IPS DF 19.7 (cell line): ENCODE data around the gene THSD8.
"Not testable (repeated sequence)": the region's sequence is repeated elsewhere in the genome, so short reads cannot be mapped to it uniquely, and the experiment has no call there.

Experiments used
- DNase-seq: peaks from one replicate; pipeline ENCODE4 v3.0.0-alpha.2; 2013; ENCODE audit warnings: low read depth, low spot score

THSD8 gene

GRCh38 chr19:12825254-12826131 is 23.6 kb downstream of the THSD8 start:
- no peak for DNase-seq

GRCh38 chr19:12828494-12828893 is 26.6 kb downstream of the THSD8 start:
- no peak for DNase-seq

- DNase-seq: no peak
Observed at GRCh38 chr19:12833418-12833737, 31.5 kb downstream of the THSD8 start.

- DNase-seq: no peak
Observed at GRCh38 chr19:12833738-12834565, 32.1 kb downstream of the THSD8 start.

- DNase-seq: no peak
Observed at GRCh38 chr19:12834566-12834943, 32.7 kb downstream of the THSD8 start, which contains the start of gene RTBDN. Gene RTBDN (minus strand): TSS chr19:12834579. CDS start chr19:12829979, 4,600 bp downstream.

- DNase-seq: no peak
Observed at GRCh38 chr19:12834976-12835757, 33.3 kb downstream of the THSD8 start.

- no peak for DNase-seq
Observed at GRCh38 chr19:12836529-12836863, 34.6 kb downstream of the THSD8 start.

- DNase-seq: no peak
Observed at GRCh38 chr19:12837225-12837624, 35.4 kb downstream of the THSD8 start.

- no peak for DNase-seq
Observed at GRCh38 chr19:12838182-12838885, 36.5 kb downstream of the THSD8 start, which contains the start of gene MAST1. Gene MAST1 (plus strand): TSS chr19:12838515. CDS start chr19:12838573, 58 bp downstream.

GRCh38 chr19:12838886-12839756 is 37.3 kb downstream of the THSD8 start:
- no peak for DNase-seq

GRCh38 chr19:12840091-12841079 is 38.5 kb downstream of the THSD8 start:
- no peak for DNase-seq

GRCh38 chr19:12841094-12841493 is 39.2 kb downstream of the THSD8 start:
- no peak for DNase-seq

GRCh38 chr19:12842511-12842910 is 40.6 kb downstream of the THSD8 start:
- no peak for DNase-seq

- no peak for DNase-seq
Observed at GRCh38 chr19:12843328-12843727, 41.5 kb downstream of the THSD8 start.

- no peak for DNase-seq
Observed at GRCh38 chr19:12843999-12844732, 42.3 kb downstream of the THSD8 start.

GRCh38 chr19:12846613-12847012 is 44.7 kb downstream of the THSD8 start:
- DNase-seq: not testable (repeated sequence)

GRCh38 chr19:12847159-12848139 is 45.6 kb downstream of the THSD8 start:
- DNase-seq: no peak
